GM19025 (cell line): Measurements from ENCODE around the gene FER.
"Not testable (repeated sequence)": the region's sequence is repeated elsewhere in the genome, so short reads cannot be mapped to it uniquely, and the experiment has no call there.

Experiments
- ATAC-seq: cut with Tn5 transposase; IDR thresholded peaks from one replicate; pipeline ENCODE4 v1.9.1; 2021; ENCODE audit warnings: mild to moderate bottlenecking, low read depth, moderate library complexity; ENCODE audit not compliant: unreplicated experiment

Gene FER

GRCh38 chr5:109028608-109029299, 281.1 kb downstream of the FER start:
- peak; percentile 69 for ATAC-seq

DNA sequence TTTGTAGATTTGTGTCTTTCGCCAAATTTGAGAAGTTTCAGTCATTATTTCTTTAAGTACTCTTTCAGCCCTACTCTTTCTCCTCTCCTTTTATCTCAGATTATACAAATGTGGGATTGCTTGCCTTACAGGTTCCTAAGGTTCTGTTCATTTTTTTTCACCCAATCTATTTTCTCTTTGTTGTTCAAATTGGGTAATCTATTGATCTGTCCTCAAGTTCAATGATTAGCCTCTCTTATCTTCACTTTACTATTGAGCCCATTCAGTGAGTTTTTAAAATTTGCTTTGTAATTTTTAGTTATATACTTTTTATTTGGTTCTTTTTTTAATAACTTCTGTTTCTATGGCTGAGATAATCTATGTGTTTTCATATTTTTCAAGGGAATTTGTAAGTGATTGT, 282.1 kb downstream of the FER start:
- ATAC-seq, result no peak

DNA sequence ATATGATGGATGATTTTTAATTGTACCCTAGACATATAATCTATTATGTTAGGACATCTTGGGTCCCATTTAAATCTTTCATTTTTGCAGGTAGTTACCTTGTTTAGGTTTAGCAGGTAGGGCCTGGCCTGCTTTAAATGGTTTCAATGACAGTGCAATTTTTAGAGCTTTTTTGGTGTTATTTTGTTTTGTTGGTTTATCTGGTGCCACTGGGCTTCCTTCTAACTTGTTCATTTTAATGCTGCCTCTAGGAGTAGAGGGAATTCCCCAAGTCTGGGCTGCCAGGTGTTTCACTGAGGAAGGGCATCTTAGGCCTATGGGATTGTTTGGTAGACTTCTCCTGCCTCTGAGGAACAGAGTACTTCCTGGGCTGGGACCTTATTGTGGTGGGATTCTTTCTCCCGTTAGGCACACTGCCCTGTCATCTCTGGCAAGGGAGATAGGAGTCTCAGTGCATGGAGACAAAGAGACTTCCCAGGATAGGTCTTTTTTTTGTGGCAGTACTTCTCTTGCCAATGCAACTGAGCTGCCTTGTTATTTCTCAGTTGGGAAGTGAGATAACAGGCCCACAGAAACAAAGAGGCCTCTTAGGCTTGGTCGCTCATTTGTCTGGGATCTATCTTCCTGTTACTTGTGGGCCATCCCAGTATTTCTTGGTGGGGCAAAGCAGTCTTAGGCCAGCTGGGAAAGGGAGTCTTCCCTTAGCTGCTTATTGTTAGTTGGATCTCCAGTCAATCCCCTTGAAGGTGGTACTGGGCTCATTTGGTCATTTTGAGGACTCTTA, 282.9 kb downstream of the FER start:
- no peak for ATAC-seq

- no peak for ATAC-seq
Measured at GRCh38 chr5:109034306-109034705, 286.6 kb downstream of the FER start.

DNA sequence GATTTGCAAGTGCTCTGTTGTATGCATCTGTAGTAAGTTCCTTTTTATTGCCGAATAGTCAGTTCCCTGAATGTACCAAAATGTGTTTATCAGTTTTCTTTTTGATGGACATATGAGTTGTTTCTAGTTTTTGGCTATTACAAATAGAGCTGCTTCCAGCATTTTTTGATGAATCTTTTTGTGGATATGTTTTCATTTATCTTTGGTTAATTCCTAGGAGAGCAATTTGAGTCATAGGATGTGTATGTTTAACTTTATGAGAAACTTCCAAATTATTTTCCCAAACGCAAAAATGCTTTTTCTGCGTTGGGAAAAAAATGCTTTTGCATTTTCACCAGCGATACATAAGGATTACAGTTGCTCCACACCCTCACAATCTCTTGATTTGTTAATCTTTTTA, 287.7 kb downstream of the FER start:
- ATAC-seq, result no peak

DNA sequence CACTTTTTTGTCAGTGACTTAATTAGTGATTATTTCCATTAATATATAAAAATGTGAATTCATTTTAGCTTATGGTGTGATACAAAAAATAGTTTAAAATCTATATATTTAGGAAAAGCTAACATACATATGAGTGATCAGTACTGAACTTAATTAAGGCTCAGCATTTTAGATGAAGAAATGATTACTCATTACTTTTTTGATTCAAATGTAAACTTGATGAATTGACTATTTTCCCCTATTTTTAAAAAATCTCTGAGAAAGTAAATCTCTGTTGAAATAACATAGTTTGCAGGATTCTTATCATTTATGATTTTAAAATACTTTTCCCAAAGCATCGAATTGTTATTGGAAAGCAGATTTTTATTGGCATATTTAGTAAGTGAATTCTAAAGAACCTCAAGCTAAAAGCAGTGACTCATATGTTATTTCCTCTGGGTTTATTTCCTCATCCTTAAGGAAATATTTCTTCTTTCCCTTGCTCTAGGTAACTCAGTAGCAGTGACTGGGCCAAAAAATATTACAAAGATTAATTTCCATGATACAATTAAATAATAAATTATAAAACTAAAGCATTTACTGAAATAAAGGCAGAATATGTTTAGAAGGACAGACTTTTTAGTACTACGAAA, 290.6 kb downstream of the FER start:
- ATAC-seq, result no peak

- ATAC-seq, result no peak
Measured at GRCh38 chr5:109041317-109041716, 293.6 kb downstream of the FER start.

GRCh38 chr5:109045710-109046109, 298.0 kb downstream of the FER start:
- ATAC-seq, result no peak

- ATAC-seq, result no peak
Measured at GRCh38 chr5:109049565-109049964, 301.9 kb downstream of the FER start.

DNA sequence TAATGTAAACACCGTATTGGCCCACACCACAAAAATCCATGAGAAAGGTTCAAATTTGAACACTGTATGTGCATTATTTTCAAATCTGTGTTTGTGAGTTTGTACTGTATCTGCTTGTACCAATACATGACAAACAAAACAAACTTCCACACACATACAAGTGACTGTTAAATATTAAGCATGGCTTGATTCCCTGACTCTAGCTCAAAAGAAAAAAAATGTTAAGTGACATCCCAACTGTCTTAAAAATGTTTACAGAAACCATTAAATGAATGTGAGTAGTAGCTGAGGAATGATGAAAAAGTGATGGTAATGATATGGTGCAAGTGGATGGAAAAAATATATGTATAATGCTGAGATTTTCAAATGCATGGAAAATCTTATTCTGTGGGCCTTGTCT, 302.6 kb downstream of the FER start:
- ATAC-seq, result not testable (repeated sequence)

DNA sequence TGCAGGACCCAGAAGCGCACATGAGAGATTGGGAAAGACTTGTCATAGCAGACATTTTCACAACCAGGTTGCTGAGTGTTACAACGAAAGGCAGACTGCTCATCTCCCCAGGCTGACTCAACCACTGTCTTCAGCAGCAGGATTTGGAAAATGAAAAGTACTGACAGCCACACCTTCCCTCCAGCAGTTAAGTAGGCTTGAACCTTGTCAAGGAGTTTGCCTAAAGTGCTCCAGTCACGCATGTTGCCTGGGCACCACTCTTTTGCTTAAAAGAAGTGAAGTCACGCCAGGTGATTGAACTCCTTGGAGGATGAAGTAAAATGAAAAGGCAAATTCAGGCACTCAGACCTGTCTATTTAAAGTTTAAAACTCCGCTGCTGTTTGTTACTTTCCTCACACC, 304.5 kb downstream of the FER start:
- not testable (repeated sequence) for ATAC-seq

- ATAC-seq, result peak; percentile 61
Measured at GRCh38 chr5:109053995-109054417, 306.3 kb downstream of the FER start.

DNA sequence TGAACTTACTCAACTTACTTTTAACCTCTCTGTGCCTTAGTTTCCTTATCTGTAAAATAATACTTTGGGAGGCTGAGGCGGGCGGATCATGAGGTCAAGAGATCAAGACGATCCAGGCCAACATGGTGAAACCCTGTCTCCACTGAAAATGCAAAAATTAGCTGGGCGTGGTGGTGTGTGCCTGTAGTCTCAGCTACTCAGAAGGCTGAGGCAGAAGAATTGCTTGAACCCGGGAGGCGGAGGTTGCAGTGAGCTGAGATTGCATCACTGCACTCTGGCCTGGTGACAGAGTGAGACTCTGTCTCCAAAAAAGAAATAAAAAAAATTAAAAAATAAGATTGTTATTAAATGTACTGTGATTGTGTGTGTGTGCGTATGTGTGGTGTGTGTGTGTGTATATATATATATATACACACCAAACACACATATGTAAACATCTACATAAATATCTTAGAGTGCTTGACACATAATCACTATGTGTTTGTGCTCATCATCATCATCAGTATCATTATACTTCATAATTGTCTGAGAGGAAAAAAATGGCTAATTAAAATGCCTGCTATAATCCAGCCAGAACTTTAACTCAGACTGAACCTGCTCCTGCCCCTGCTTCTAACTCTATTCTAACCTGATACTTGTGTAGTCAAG, 312.8 kb downstream of the FER start:
- ATAC-seq, result no peak

DNA sequence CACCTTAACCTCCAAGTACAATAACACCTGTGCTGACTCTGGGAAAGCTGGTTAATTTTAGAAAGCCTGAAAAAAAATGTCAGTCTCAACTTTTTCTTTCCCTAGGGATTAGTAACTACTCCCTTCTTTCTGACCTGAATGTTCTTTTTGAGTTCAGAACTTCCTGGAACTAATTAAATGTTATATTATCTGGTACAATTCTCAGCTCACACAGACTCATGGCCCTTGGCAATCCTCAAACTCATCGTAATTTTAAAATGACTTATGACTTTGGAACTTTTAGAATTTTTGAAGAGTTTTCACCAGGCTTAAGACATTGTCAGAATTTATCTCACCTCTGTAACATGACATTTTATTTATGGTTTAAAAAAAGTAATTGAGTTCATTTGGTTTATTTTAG, 315.0 kb downstream of the FER start:
- no peak for ATAC-seq

- ATAC-seq, result no peak
Measured at GRCh38 chr5:109063223-109063622, 315.5 kb downstream of the FER start.

DNA sequence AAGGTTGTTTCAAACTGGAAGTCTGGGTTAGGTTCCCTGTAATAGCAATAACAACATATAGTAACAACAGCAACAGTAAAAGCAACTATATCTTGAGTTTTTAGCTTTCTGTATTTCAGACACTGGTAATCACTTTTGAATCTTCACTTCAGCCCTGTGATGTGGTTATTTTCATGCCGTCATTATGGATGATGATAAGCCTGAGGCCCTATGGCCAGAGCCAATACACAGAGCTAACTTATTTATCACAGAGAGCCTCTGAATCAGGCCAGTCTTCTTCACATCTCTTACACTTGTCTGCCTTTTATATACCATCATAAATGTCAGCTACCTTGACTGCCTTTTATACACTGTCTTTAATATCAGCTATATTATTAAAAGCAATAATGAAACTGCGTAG, 329.0 kb downstream of the FER start:
- ATAC-seq, result no peak

DNA sequence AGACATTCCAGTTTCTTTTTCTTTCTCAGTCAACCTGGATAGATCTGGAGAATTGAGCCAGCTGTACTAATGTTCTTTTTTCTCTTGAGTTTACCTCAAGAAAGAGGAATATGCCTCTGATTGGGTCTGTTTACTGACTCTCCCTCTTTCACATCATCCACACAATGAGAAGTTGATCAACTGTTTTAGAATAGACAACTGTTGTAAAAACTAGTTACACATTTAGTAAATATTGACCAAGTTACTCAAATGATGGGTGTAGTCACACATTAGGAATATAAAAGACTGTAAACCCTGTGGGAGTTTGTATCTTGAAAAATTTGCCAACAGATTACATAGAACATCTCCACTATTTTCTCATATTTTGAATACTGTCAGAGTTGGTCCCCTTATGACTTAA, 330.8 kb downstream of the FER start:
- ATAC-seq, result no peak

- ATAC-seq, result no peak
Measured at GRCh38 chr5:109080481-109080880, 332.8 kb downstream of the FER start.

- ATAC-seq, result no peak
Measured at GRCh38 chr5:109080896-109081295, 333.2 kb downstream of the FER start.

- ATAC-seq, result no peak
Measured at GRCh38 chr5:109083937-109084336, 336.2 kb downstream of the FER start.

DNA sequence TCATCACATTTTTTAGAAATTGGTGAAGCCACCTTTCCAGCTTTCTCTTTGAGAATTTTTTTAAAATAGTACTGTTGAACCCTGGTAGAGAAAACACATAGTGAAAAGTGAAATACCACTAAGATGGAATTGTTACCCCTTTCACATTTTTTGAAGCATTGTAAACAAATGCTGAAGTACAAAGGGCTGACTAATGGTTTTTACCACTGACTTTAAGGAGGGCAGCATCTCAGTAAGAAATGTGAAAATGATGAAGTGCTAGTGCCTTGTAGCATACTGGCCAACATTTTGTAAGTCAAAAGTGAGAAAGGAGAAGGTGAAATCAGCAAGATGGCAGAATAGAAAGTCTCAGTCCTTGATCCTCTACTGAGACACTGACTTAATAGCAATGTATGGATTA, 341.5 kb downstream of the FER start:
- no peak for ATAC-seq
